ENCODE data around the gene LRRC4. TPM values are rescaled to one million over a fixed set of nuclear protein-coding genes. Genes with fewer than 3 reads are reported as not detected.

Gene LRRC4
- total and polyA plus RNA-seq, 11 donors: 0.89 to 6.8 (median 3.9) TPM

DNA sequence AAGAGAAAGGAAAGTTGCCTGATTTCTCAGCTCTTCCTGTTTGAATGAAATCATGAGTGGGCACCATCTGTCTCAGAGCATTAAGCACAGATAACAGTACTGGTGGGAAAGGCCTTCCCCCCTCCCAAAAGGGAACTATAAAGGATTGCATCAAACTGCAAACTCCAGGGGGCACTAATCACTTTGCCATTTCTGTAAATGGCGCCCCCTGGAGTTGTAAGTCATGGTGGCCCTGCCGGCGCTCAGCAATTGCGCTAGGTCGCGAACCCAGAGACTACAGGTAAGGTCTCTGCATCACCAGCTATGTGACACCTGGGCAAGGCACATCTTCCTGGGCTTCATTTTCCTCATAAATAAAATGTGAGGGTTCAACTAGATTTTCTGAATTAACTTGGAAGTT lies 11.1 kb downstream of the LRRC4 start:
- Histone ChIP-seq H3K27me3 (no peaks in the 10 kb centered on the region), H3K27ac (no peak overlapping the region), H3K4me1 (peaks cover 0 to 25% (median under 1%) of the 10 kb centered on the region in 12 donors), H3K36me3 (peaks cover 0 to 26% (median 0%) of the 10 kb centered on the region in 9 donors), H3K9me3 (no peaks in the 10 kb centered on the region), H3K4me3 (no peak overlapping the region)
- no peak for TF ChIP-seq POLR2A (IDR thresholded peaks at IDR 0.05)
- TF ChIP-seq, protein P1, sequence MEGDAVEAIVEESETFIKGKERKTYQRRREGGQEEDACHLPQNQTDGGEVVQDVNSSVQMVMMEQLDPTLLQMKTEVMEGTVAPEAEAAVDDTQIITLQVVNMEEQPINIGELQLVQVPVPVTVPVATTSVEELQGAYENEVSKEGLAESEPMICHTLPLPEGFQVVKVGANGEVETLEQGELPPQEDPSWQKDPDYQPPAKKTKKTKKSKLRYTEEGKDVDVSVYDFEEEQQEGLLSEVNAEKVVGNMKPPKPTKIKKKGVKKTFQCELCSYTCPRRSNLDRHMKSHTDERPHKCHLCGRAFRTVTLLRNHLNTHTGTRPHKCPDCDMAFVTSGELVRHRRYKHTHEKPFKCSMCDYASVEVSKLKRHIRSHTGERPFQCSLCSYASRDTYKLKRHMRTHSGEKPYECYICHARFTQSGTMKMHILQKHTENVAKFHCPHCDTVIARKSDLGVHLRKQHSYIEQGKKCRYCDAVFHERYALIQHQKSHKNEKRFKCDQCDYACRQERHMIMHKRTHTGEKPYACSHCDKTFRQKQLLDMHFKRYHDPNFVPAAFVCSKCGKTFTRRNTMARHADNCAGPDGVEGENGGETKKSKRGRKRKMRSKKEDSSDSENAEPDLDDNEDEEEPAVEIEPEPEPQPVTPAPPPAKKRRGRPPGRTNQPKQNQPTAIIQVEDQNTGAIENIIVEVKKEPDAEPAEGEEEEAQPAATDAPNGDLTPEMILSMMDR (IDR thresholded peaks at IDR 0.05): peak in 4 of 12 donors; percentile 5 to 28 (median 18)
- 90 to 92% (median 91%) methylated on average over 6 of the region's 6 CpGs for WGBS, 4 donors
- no peak for ATAC-seq
- DNase-seq: no peak
- intact Hi-C loops (cut with DNase I): no loop called here

GRCh38 chr7:128019288-128019687 lies 11.9 kb downstream of the LRRC4 start:
- ATAC-seq: no peak
- no peaks in the 10 kb centered on the region for H3K9me3 ChIP-seq
- H3K4me3 ChIP-seq: no peak overlapping the region
- peaks cover 0 to 32% (median 0%) of the 10 kb centered on the region in 9 donors for H3K36me3 ChIP-seq
- 90 to 98% (median 92%) methylated on average over 3 of the region's 3 CpGs for WGBS, 4 donors
- no peak for DNase-seq
- intact Hi-C loops (cut with DNase I): no loop called here
- H3K27me3 ChIP-seq: no peaks in the 10 kb centered on the region
- H3K27ac ChIP-seq: no peak overlapping the region
- no peak for TF ChIP-seq POLR2A (IDR thresholded peaks at IDR 0.05)
- TF ChIP-seq, protein P1 (IDR thresholded peaks at IDR 0.05): no peak
- peaks cover 0 to 19% (median 0%) of the 10 kb centered on the region in 12 donors for H3K4me1 ChIP-seq

DNA sequence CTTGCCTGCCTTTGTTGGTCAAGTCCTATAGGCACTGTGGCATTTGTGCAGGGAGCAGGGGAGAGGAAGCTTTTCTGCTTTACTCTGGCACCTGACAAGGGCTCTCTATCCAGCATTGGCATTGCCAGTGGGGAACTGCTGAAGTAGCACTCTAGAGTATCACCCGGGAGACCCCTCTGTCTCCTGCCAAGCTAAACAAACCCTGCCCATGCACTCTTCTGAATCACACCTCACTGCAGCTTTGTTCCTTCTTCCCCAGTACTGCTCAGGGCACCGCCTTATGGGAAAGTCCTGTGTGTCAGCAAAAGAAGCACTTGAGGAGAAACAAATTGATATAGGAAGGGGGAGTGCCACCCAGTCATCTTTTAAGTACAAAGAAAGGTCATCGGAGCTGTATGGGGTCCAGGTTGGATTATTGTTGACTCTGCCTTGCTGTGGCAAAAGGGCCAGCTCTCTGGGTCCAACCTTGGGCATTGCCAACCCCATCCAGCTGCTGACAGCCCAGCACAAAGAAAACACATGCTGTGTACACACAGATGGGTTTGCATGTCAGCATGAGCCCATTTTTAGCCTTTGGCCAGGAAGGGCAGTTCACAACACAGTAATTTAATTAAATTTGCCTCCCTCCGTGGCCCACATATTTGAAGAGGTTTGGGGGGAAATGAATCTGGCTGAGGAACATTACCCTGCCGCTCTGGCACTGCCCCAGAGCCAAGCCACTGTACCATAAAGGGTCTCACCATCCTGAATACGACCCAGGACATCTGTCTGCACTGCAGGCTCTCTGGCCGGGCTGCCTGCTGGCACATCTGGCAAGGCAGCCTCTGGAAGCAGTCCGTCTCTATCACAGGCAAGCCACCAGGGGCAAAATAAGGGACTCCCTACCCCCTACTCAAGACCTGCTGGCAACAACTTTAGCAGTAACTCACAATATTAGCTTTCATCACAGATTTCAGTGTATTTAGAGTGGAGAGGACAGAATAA lies 13.1 kb downstream of the LRRC4 start:
- intact Hi-C loops (cut with DNase I): no loop called here
- WGBS, 4 donors: 80 to 87% (median 85%) methylated on average over 5 to 8 of the region's 8 CpGs
- H3K4me1 ChIP-seq: peaks cover 0 to 18% (median 0%) of the 10 kb centered on the region in 12 donors
- no peaks in the 10 kb centered on the region for H3K27me3 ChIP-seq
- no peaks in the 10 kb centered on the region for H3K9me3 ChIP-seq
- TF ChIP-seq, protein P1 (IDR thresholded peaks at IDR 0.05): no peak
- no peak for TF ChIP-seq POLR2A (IDR thresholded peaks at IDR 0.05)
- H3K27ac ChIP-seq: no peak overlapping the region
- H3K4me3 ChIP-seq: no peak overlapping the region
- no peak for DNase-seq
- H3K36me3 ChIP-seq: peaks cover 0 to 39% (median 0%) of the 10 kb centered on the region in 9 donors
- ATAC-seq: peak in 3 of 4 donors; percentile 30 to 48 (median 41)

DNA sequence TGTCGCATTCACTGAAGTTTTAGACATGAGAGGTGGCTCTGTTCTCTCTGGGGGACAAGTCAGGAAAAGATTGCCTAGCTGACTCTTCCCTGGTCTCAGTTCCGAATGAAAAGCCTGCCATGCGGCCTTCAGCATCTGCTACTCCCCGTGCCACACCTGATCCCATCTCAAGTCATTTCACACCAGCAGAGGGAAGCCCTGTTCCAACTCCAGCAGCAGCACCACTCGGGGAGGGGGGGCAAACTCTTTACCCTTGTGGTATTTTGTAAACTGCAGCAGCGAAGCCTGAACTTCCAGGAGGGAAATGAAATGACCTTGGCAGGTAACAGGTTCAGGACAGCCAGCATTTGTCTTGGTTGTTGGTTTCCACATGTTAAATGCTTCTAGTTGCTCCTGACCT lies 13.8 kb downstream of the LRRC4 start:
- H3K4me3 ChIP-seq: no peak overlapping the region
- ATAC-seq (no peak), DNase-seq (no peak)
- peaks cover 0 to 41% (median 0%) of the 10 kb centered on the region in 9 donors for H3K36me3 ChIP-seq
- no peaks in the 10 kb centered on the region for H3K27me3 ChIP-seq
- TF ChIP-seq, protein P1 (IDR thresholded peaks at IDR 0.05): no peak
- no peak for TF ChIP-seq POLR2A (IDR thresholded peaks at IDR 0.05)
- peaks cover 0 to 11% (median 0%) of the 10 kb centered on the region in 12 donors for H3K4me1 ChIP-seq
- intact Hi-C loops (cut with DNase I): no loop called here
- no peaks in the 10 kb centered on the region for H3K9me3 ChIP-seq
- H3K27ac ChIP-seq: no peak overlapping the region
- 86 to 93% (median 92%) methylated on average over 5 to 6 of the region's 6 CpGs for WGBS, 4 donors
